HepG2 (cell line): Measurements from ENCODE around the gene HDDC2. TPM values are rescaled to one million over a fixed set of nuclear protein-coding genes. Genes with fewer than 3 reads are reported as not detected.

Experiments used
- ATAC-seq: fragments of 200-7000 bp; cut with Tn5 transposase; 3 replicates; pipeline ENCODE4 v1.9.1; 2020; ENCODE audit warnings: mild to moderate bottlenecking, moderate library complexity
- BruUV-seq: library from RNA; stranded (reverse); fragments of 400-500 nt; replicated peaks from 2 replicates; lab custom pipeline; 2021; lab: Mats Ljungman, UMichigan
- CTCF ChIA-PET: fragments of 300-600 bp; formaldehyde crosslinking; extraction: SDS; loops from one replicate; lab custom pipeline; 2021; ENCODE audit warnings: low total read pairs, inconsistent platforms, low intra/inter-chr PET ratio; lab: Yijun Ruan, JAX
- POLR2A ChIA-PET: fragments of 350-600 bp; sonication (Branson Sonifier 250); formaldehyde crosslinking; loops from one replicate; lab custom pipeline; 2020; ENCODE audit warnings: antibody characterized with exemption, inconsistent platforms; lab: Yijun Ruan, JAX
- DNase-seq: peaks from one replicate; pipeline ENCODE4 v3.0.0-alpha.2; 2015; ENCODE audit warnings: low spot score
- FAIRE-seq: peaks from 3 replicates; lab custom pipeline; 2011; peaks lifted over from hg19 to GRCh38; lab: Jason Lieb, UNC
- H2AFZ ChIP-seq: one replicate; pipeline ENCODE4 v1.6.1; 2011; ENCODE audit warnings: low read length, inconsistent platforms
- H3K27ac ChIP-seq: fragments of 300-600 bp; 3 replicates; pipeline ENCODE4 v1.8.0; 2011; ENCODE audit warnings: mixed run types, mild to moderate bottlenecking, mixed read lengths, low read length, inconsistent platforms; ENCODE audit not compliant: insufficient read depth; ENCODE audit errors: extremely low read length
- H3K27me3 ChIP-seq, 2 experiments: fragments of 200-600 bp in 1 of 2; 2 replicates in 1 of 2; 3 replicates in 1 of 2; pipeline versions ENCODE4 v1.6.0 to v1.8.0; 2011; ENCODE audit warnings: low read length in 2 of 2, mild to moderate bottlenecking in 2 of 2, moderate library complexity in 2 of 2, inconsistent platforms in 1 of 2; ENCODE audit not compliant: insufficient read depth in 2 of 2, control insufficient read depth in 1 of 2
- H3K36me3 ChIP-seq, 2 experiments: fragments of 200-600 bp in 1 of 2; replicated peaks in 1 of 2; 2 replicates in 1 of 2; 3 replicates in 1 of 2; pipeline versions ENCODE4 v1.5.1 to v1.8.0; 2011; ENCODE audit warnings: low read length in 2 of 2, inconsistent platforms in 1 of 2; ENCODE audit not compliant: insufficient read depth in 2 of 2, control insufficient read depth in 1 of 2
- H3K4me1 ChIP-seq: 2 replicates; pipeline ENCODE4 v1.5.1; 2012; ENCODE audit warnings: low read length, inconsistent platforms; ENCODE audit not compliant: insufficient read depth
- H3K4me2 ChIP-seq: 2 replicates; pipeline ENCODE4 v1.6.0; 2011; ENCODE audit warnings: low read depth, low read length, inconsistent platforms
- H3K4me3 ChIP-seq, 3 experiments: fragments of 200-600 bp in 1 of 3; sonication (generic), shearing (Covaris generic) in 1 of 3; replicated peaks in 1 of 3; 2 replicates each; pipeline ENCODE4 v1.5.1; 2011 to 2016; ENCODE audit warnings: low read length in 3 of 3, inconsistent platforms in 2 of 3, low read depth in 2 of 3, mild to moderate bottlenecking in 2 of 3, control low read depth in 1 of 3, mixed read lengths in 1 of 3; ENCODE audit not compliant: insufficient read depth in 1 of 3
- H3K79me2 ChIP-seq: one replicate; pipeline ENCODE4 v1.6.1; 2011; ENCODE audit warnings: low read length, inconsistent platforms; ENCODE audit not compliant: insufficient read depth
- H3K9ac ChIP-seq: 2 replicates; pipeline ENCODE4 v1.6.0; 2011; ENCODE audit warnings: mild to moderate bottlenecking, low read depth, low read length, inconsistent platforms; ENCODE audit not compliant: insufficient read depth
- H3K9me3 ChIP-seq: 2 replicates; pipeline ENCODE4 v1.5.1; 2012; ENCODE audit warnings: mild to moderate bottlenecking, low read length
- H4K20me1 ChIP-seq: 2 replicates; pipeline ENCODE4 v1.6.0; 2011; ENCODE audit warnings: inconsistent platforms, mild to moderate bottlenecking, low read length, moderate library complexity; ENCODE audit not compliant: insufficient read depth
- CHD4 ChIP-seq: fragments of 200-600 bp; sonication (generic); IDR thresholded peaks from 2 replicates; pipeline ENCODE4 v1.7.0; 2017; ENCODE audit warnings: mild to moderate bottlenecking, low read length, borderline replicate concordance
- HDAC6 ChIP-seq: fragments of 200-600 bp; sonication (generic); IDR thresholded peaks from 2 replicates; pipeline ENCODE4 v1.7.0; 2017; ENCODE audit warnings: mild to moderate bottlenecking, antibody characterized with exemption, low read length, low read depth
- HNRNPK ChIP-seq: fragments of 200-400 bp; formaldehyde crosslinking; IDR thresholded peaks from 2 replicates; pipeline ENCODE4 v1.6.1; 2018; ENCODE audit warnings: low read length, low read depth, moderate library complexity, mild to moderate bottlenecking; ENCODE audit not compliant: poor library complexity, severe bottlenecking
- MAFK ChIP-seq, 2 experiments: IDR thresholded peaks in 1 of 2; conservative IDR thresholded peaks in 1 of 2; 2 replicates each; pipeline ENCODE4 v1.6.1; 2011; ENCODE audit warnings: improper control_type of control experiment in 2 of 2, low read length in 2 of 2
- MLLT10 ChIP-seq: sonication (generic); formaldehyde crosslinking; IDR thresholded peaks from 2 replicates; pipeline ENCODE4 v1.4.0; 2020; ENCODE audit warnings: missing genetic modification reagents
- TBP ChIP-seq: sonication (generic); formaldehyde crosslinking; IDR thresholded peaks from 2 replicates; pipeline ENCODE4 v1.5.0; 2020; ENCODE audit warnings: missing genetic modification reagents
- TBX2 ChIP-seq: sonication (generic); formaldehyde crosslinking; IDR thresholded peaks from 2 replicates; pipeline ENCODE4 v1.5.0; 2020; ENCODE audit warnings: missing genetic modification reagents, mild to moderate bottlenecking, borderline replicate concordance
- ZNF180 ChIP-seq: sonication (generic); formaldehyde crosslinking; IDR thresholded peaks from 2 replicates; pipeline ENCODE4 v1.4.0; 2020; ENCODE audit warnings: low read depth, missing genetic modification reagents, borderline replicate concordance
- ZNF850 ChIP-seq: sonication (generic); formaldehyde crosslinking; conservative IDR thresholded peaks from 2 replicates; pipeline ENCODE4 v1.9.0; 2021; ENCODE audit warnings: mild to moderate bottlenecking, missing genetic modification reagents
- WGBS: methylation state at CpG from one replicate; pipeline ENCODE4 v1.1.6; 2017; ENCODE audit warnings: low lambda C conversion rate; 5-methylcytosine and 5-hydroxymethylcytosine counted together
- in situ Hi-C: cut with HindIII; loops from 2 replicates; pipeline ENCODE4 v1.10.0; 2017; ENCODE audit warnings: low pct_unique_long_range_greater_than_20kb; ENCODE audit not compliant: extremely low pct_ligation_motif_present
- intact Hi-C: fragments of 100-400 bp; cut with micrococcal nuclease; formaldehyde crosslinking; loops from one replicate; pipeline ENCODE4 v1.10.0; 2022; ENCODE audit not compliant: unreplicated experiment
- polyA plus RNA-seq, 8 experiments: library from polyadenylated mRNA; depleted of rRNA in 3 of 8; stranded (reverse) in 7 of 8; unstranded in 1 of 8; fragments of >200 nt; fragmentation: Illumina TruSeq in 4 of 8; extraction: Trizol in 4 of 8; gene quantifications; 2 replicates each; pipeline versions ENCODE4 v1.2.1 to v1.2.3, GENCODE V29; 2011 to 2016; ENCODE audit warnings: low read depth in 4 of 8, missing spikeins in 1 of 8, mixed read lengths in 1 of 8; ENCODE audit not compliant: insufficient read depth in 1 of 8
- total RNA-seq, 5 experiments: library from RNA; depleted of rRNA; stranded (reverse); fragments of >200 nt; fragmentation: Illumina TruSeq; extraction: Trizol; gene quantifications; 2 replicates each; pipeline ENCODE4 v1.2.3, GENCODE V29; 2016; ENCODE audit warnings: low read depth in 1 of 5
- TF ChIP-seq, protein P1 (sequence below): IDR thresholded peaks from 2 replicates; pipeline ENCODE4 v1.6.1; 2016; ENCODE audit warnings: low read depth, control low read depth

The HDDC2 gene
- total and polyA plus RNA-seq, 2 of the 13 experiments (the other 11 are each of a cell fraction or from before 2014, with no cell fraction given) = 76.7 to 78.7 TPM

DNA sequence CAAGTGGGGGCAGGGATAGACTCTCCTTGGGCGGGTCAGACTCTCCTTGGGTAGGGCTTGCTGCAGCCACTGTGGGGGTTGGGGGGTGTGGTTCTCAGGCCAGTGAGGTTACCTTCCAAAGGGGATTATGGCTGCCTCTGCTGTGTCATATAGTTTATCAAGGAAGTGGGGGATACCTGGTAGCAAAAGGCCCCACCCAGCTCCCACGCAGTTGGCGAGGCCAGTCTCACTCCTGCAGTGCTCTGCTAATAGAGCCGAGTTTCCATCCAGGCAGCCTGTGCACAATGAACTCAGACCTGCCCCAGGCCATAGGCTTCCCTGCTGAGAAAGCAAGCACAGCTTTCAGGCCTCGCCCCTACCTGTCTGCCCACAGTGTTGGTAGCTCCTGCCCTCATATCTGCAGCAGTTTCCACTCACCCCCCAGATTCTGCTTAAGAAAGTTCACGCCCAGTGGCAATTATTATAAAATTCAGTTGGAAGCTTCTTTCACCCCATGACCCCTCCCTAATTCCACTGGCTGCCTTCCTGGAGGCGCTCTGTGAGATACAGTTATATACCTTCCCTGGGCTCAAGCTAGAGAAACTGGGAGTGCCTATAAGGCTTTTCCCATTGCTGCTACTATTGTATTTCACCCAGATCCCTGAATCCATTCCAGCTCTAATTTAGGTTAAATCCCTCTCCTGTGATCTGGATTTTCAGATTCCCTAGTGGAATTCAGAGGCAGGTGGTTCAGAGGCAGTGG, 56.1 kb downstream of the HDDC2 start:
- Histone ChIP-seq H3K79me2 (no peaks in the 10 kb centered on the region), H3K9ac (no peak overlapping the region), H4K20me1 (no peaks in the 10 kb centered on the region), H3K4me2 (no peak overlapping the region), H3K27me3 (no peaks in the 10 kb centered on the region; a peak in 1 of 5 replicates), H3K9me3 (peaks cover 8% of the 10 kb centered on the region; the same call in 1 of the 2 replicates), H2AFZ (no peak overlapping the region), H3K27ac (no peak overlapping the region), H3K4me3 (no peak overlapping the region), H3K4me1 (no peaks in the 10 kb centered on the region), H3K36me3 (no peaks in the 10 kb centered on the region)
- DNase-seq (no peak), ATAC-seq (no peak), FAIRE-seq (no peak)
- TF ChIP-seq ZNF180 (CRISPR knock-in tag) (no peak), TBP (CRISPR knock-in tag) (no peak), MLLT10 (no peak), HNRNPK (no peak), ZNF850 (CRISPR knock-in tag) (no peak), HDAC6 (no peak), MAFK (conservative IDR thresholded peaks at IDR 0.05 in 1 of 2, IDR thresholded peaks at IDR 0.05 in 1 of 2; ENCODE audit: low read length in 2 of 2) (no peak), CHD4 (no peak), TBX2 (no peak)
- TF ChIP-seq, protein P1, sequence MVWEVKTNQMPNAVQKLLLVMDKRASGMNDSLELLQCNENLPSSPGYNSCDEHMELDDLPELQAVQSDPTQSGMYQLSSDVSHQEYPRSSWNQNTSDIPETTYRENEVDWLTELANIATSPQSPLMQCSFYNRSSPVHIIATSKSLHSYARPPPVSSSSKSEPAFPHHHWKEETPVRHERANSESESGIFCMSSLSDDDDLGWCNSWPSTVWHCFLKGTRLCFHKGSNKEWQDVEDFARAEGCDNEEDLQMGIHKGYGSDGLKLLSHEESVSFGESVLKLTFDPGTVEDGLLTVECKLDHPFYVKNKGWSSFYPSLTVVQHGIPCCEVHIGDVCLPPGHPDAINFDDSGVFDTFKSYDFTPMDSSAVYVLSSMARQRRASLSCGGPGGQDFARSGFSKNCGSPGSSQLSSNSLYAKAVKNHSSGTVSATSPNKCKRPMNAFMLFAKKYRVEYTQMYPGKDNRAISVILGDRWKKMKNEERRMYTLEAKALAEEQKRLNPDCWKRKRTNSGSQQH (CRISPR knock-in tag) = no peak
- no TSS peak for BruUV-seq
- intact Hi-C loops (no loop called here), in situ Hi-C loops (no loop called here)
- ChIA-PET CTCF (no interaction called here), POLR2A (no interaction called here)
- 27% methylated on average over 3 of the region's 7 CpGs for WGBS
